HG03378 (cell line): ENCODE measurements around the gene DCAF4L1.
A peak's percentile ranks its signal among the peaks of the same experiment; 100 is the strongest.

ENCODE experiments used
- ATAC-seq: cut with Tn5 transposase; IDR thresholded peaks from one replicate; pipeline ENCODE4 v1.9.1; 2021; ENCODE audit warnings: mild to moderate bottlenecking, moderate library complexity; ENCODE audit not compliant: unreplicated experiment

Gene DCAF4L1, protein sequence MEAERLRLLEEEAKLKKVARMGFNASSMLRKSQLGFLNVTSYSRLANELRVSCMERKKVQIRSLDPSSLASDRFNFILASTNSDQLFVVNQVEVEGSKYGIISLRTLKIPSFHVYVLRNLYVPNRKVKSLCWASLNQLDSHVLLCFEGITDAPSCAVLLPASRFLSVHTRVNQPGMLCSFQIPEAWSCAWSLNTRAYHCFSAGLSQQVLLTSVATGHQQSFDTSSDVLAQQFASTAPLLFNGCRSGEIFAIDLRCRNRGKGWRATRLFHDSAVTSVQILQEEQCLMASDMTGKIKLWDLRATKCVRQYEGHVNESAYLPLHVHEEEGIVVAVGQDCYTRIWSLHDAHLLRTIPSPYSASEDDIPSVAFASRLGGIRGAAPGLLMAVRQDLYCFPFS

DNA sequence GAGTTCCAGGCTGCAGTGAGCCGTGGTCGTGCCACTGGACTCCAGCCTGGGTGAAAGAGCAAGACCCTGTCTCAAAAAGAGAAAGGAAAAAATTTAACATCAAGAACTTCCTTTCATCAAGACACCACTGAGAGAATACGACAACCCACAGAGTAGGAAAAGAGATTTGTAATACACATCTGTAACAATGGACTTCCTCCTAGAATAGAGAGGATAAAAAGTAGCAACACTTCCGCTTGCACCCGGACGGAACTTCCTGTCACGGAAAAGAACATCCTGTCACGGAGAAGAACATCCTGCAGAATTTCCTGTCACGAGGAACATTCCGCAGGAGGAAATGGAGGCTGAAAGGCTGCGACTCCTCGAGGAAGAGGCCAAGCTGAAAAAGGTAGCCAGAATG, at the start of gene DCAF4L1:
Gene DCAF4L1, plus strand, starts transcription at position 301 of the 400 bp plus-strand sequence. Its CDS starts 37 bp downstream, at position 338.
- no peak for ATAC-seq

DNA sequence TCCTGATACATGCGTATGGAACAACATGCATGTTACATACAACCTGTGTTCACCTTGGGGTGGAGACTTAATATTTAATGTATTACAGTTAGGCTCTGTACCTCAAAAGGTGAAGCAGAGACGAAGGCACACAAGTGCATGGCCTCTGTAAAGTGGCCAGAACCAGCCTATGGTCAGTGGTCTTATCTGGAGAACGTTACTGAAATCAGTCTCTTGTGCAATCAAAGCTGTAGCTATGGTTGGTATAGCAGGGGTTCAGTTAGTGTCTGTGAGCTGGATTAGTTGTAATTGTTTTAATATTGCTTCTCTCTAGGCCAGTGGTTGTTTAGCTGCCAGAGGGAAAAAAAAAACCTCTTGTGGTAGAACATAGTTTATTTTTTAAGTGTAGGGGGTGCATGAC, 48.6 kb upstream of the DCAF4L1 start:
- ATAC-seq: no peak

DNA sequence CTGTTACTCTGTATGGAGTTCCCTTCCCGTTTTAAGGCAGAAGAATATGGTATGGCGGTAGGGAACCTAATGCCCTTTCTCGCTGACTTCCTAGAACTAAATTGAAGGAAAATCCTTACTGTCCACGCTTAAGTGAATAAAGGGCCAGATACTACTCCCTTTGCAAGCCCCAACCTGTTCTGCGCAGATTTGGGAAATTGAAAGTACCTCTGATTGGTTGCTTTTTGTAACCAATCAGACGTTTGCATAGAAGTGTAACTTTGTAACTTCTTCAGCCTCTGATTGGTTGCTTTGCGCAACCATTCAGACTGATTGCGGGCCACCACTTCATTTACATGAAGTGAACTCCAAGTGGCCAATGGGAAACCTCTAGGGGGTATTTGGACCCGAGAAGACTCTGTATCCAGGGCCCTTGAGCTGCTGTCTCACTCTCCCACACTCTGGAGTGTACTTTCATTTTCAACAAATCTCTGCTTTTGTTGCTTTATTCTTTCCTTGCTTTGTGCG, 47.5 kb upstream of the DCAF4L1 start:
- ATAC-seq: no peak

DNA sequence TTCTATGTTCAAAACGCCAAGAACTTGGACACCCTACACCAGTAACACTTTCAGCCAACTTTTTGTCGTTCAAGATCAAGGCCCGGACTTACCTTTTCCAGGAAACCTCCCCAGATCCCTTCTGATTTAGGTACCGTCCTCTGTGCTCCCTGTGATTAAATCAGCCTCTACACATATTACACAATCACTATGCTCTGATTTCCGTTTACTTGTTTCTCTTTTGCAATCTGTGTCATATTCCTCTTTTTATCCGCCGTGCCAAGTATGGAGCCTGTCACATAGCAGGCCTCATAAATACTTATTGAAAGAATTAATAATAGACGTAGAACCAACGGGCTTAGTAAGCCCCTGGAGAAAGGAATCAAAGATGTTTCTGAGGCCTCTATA, 47.0 kb upstream of the DCAF4L1 start:
- ATAC-seq: no peak

DNA sequence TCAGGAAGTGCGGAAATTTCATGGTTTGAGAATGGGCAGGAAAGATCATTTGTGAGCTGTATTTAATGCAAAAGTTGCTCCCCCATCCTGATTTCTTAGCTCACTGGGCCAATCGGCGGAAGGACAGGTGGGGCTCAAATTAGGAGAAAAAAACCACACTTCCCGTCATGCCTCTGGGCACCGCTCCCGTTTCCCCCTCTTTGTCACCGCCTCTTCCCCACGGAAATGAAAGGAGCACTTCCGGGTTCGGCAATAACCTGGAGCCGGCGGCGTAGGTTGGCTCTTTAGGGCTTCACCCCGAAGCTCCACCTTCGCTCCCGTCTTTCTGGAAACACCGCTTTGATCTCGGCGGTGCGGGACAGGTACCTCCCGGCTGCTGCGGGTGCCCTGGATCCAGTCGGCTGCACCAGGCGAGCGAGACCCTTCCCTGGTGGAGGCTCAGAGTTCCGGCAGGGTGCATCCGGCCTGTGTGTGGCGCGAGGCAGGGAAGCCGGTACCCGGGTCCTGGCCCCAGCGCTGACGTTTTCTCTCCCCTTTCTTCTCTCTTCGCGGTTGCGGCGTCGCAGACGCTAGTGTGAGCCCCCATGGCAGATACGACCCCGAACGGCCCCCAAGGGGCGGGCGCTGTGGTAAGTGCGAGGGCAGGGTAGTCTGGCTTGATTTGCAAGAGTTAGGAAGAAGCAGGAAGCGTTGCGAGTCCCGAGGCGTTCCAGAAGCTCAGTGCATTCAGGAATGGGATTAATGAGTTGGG, 46.5 kb upstream of the DCAF4L1 start, which contains the start of gene TMEM33:
Gene TMEM33, plus strand, starts transcription at position 529 of the 751 bp plus-strand sequence. Its CDS starts 56 bp downstream, at position 585.
- ATAC-seq: peak; percentile 90

DNA sequence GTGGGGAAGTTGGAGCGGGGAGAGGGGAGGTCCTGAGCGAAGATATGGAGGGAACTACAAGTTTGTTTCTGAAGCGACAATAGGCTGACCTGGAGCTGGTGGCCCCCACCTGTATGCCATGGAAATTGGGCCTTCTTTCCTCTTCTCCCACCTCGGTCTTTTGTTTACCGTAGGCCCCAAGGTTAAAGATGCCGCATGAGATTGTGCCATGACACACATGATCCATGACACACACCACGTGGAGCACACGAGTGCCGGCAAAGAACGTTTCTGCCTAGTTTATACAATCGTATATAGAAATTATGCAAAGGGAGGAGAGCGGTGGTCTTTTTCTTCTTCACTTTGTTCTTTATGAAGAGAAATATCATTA, 45.9 kb upstream of the DCAF4L1 start:
- ATAC-seq: no peak

DNA sequence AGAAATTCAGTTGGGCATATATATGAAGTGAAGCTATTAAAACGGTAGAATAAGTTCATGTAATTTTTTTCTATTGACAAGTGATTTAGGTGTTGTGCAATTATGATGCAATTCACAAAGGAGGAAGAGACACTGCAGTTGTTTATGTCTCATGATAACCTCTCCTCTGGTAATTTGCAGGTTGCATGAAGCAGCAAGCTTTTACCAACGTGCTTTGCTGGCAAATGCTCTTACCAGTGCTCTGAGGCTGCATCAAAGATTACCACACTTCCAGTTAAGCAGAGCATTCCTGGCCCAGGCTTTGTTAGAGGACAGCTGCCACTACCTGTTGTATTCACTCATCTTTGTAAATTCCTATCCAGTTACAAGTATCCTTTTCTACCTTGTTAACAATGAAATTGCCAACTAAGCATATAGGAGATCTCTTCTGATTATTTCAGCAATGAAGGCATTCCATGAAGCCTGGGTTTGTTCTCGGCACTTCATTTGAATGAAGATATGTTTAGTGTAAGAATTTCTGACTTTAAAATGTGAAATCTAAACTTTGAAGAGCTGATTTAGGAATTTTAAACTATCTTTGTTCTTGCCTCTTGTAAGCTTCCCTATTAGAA, 42.4 kb upstream of the DCAF4L1 start:
- ATAC-seq: no peak

DNA sequence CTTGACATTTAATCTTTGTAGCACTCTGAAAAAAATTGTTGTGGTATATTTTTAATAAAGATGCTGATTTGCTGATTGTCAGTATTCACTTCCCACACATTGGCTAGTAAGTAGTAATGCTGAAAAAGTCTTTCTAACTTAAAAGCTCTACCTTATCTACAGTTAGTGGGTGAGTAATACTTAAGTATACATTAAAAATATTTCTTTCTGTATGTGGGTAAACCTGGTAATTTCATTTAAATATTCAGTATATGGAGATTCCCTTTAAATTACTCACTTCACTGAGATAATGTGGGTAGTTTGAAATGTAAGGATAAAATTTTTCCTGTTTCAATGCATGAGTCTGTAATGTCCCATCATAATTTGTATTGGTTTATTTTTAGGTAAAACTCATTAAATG, 40.7 kb upstream of the DCAF4L1 start:
- ATAC-seq: no peak

DNA sequence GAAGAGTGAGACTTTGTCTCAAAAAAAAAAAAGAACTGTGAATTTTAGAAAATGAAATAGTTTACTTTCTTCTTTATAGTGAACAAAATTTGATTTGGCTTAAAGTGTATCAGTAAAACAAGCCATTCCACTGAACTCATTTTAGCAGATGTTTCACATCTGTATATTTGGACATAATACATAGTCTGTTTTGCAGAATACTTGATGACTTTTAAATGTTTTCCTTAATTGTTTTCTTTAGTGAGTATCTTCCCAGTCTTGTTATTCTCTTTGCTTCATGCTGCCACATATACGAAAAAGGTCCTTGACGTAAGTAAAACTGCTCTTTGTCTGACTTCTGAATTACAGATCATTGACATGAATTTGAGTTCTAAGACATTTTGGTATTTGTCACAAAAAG, 38.0 kb upstream of the DCAF4L1 start:
- no peak for ATAC-seq

DNA sequence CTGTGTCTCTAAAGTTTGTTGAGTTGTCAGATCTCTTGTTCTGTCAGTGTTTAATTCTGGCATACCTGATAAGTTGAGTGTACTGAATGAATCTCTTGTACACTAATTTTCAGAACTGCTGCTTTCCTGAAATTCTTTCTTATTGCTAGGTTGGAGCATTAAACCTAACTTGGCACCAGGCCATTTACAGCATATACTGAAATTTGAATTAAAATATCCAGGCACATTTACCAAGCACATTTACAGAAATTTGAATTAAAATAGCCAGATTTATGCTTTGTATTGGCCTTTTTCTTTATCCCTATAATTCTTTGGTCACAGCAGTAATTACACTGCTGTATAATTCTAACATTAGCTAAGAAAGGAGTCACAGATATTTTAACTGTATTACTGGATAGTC, 37.5 kb upstream of the DCAF4L1 start:
- ATAC-seq: no peak

DNA sequence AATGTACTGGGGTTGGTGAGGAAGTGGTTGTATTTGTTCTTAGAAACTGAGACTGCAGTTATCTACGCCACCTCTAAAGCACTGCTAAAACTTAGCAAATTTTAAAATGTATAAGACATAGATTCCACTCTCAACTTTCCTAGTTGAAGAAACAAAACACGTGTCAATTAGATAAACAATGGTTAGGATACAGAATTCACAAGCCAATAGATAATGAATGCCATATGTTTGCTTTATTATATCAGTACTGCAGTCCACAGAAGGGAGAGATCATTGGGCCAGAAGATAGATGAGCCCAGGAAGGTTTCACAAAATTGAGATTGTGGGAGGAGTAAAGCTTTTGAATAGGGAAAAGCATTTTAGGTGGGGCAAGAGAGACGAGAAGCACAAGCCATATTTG, 32.0 kb upstream of the DCAF4L1 start:
- ATAC-seq: no peak

DNA sequence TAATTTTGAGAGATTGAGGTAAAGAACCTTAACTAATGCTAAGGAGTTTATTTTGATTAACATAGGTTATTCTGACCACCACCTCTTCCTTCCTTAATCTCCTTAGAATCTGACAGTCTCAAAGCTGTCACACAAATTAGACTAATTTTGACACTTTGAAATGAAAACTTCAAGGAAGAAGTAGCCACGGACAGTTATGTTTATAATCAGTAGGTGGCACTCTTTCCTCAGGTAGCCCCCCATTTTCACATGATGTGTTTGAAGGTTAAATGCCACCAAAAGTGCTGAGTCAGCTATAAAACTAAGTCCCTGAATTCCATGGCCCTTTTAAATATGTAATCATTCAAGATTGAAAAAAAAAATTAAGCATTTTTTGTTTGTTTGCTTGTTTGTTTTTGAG, 23.9 kb upstream of the DCAF4L1 start:
- ATAC-seq: no peak

DNA sequence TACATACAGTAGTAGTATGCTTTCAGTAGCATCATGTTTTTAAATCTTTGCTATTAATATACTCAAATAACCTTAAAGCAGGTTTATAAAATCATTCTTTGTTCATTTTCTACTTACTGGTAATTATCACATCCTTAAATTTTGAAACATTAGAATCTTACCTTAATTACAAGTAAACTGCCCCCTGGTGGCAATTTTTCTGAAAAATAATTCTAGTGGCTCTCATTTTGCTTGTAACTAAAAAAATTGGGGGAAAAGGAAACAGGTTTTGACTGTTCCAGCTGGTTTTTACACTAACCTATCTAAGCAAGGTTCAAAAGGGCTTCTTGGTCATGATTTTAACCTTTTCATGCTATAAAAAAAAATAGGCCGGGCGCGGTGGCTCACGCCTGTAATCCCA, 18.5 kb upstream of the DCAF4L1 start:
- ATAC-seq: no peak

DNA sequence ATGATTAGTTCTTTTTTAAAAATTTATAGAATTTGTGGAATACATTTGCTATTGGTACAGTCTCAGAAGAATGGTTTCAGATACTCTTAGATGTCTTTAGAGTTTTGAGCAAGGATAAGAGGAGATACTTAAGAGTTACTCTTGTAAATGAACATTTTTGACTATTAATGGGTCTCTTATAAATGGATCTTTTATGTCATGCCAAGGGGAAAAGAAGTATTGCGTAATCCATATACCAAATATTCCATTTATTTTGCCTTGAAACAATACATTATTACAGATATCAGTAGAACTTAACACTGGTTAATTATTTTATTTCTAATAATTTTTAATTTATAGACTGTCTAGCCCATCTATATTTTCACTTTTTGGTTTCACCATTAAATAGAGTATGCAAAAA, 17.2 kb upstream of the DCAF4L1 start:
- ATAC-seq: no peak

DNA sequence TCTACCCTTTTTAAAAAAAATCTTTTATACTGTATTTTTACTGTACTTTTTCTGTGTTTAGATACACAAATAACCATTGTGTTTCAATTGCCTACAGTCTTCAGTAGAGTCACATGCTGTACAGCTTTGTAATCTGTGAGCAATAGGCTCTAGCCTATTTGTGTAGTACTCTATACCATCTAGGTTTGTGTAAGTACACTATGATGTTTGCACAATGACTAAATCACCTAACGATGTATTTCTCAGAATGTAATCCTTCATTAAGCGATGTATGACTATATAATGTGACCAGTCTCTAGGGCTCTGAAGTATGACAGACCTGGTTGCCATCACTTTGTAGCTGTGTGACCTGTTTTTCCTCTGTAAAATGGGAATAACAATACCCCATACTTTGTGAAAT, 14.2 kb upstream of the DCAF4L1 start:
- no peak for ATAC-seq

DNA sequence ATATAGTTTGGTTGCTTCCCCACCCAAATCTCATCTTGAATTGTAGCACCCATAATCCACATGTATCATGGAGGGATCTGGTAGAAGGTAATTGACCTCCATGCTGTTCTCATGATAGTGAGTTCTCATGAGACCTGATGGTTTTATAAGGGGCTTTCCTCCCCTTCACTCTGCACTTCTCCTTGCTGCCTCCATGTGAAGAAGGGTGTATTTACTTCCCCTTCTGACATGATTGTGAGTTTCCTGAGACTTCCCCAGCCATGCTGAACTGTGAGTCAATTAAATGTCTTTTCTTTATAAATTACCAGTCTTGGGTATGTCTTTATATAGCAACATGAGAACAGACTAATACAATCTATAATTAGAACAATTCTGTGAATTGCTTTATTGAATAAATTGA, 11.9 kb upstream of the DCAF4L1 start:
- ATAC-seq: no peak

DNA sequence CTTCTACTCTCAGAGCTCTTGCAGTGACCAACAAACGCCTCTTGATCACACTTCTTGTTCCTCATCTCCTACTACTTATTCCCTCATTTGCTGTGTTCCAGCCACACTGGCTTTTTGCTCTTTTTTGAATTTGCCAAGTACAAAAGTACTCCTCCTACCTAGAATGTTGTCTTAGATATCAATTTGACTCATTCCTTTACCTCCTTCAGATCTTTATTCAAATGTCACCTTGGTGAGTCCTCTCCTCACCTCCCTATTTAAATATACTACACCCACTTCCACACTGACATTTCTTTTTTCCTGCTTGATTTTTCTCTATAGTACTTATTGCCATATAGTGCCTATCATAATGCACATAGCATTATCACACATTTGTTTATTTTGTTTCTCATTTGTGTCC, 6.2 kb upstream of the DCAF4L1 start:
- no peak for ATAC-seq

DNA sequence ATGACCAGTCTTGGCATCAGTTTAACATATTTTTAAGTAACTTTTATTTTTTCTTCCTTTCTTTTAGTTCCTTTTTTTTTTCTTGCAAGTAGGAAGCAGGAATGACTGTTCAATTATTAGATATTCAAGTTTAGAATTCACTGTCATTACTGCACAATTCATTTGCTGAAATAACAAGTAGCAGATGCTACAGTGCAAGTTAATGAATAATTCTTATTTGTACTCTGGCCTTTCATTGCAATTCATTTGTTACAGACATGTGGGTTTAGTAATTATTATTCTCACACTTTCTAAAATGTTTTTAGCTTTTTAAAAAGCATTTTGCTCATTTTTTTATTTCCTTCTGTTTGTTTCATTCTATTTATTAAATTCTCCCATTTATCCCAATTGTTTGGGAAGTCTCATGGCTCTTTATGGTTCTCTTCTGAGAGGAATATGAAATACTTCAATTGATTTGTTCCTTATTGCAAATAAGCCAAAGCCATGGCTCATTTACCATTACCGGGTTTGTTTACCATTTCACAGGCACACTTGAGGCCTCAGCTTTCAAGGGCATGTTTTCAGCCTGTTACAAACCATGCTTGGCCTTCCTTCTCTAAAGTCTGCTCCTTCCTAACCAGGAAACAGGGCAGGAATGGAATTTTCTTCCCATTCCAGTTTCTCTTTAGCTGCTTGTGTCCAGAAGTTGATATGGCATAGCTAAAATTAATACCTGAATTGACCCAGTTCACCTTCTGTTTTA, 4.6 kb upstream of the DCAF4L1 start:
- ATAC-seq: no peak

DNA sequence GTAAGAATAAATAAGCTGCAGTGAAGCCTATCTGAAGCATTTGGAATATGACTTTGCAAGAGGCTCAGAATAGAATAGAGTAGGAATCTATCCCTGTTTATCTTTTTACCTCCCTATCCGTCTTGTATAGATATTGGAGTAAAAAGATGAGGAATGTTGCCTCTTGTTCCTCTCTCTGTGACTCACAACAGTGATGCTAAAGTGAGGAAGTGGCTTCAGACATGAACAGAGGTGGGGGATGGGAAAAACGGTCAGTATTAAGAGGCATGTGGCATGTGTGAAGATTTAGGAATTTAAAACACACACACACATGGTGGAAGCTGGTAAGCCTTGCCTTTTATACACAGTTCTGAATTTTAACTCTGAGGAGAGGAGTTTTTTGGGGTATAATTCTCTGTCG, 3.8 kb upstream of the DCAF4L1 start:
- no peak for ATAC-seq

DNA sequence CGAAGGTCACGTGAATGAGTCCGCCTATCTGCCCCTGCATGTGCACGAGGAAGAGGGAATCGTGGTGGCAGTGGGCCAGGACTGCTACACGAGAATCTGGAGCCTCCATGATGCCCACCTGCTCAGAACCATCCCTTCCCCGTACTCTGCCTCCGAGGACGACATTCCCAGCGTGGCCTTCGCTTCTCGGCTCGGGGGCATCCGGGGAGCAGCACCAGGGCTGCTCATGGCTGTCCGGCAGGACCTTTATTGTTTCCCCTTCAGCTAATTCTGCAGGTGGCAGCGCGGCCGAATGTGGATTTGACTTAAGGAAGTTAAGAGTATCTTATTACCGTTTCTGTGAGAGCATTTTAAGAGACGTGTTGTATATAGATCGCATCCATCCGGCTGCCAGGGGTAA, 1.2 kb downstream of the DCAF4L1 start:
- no peak for ATAC-seq

DNA sequence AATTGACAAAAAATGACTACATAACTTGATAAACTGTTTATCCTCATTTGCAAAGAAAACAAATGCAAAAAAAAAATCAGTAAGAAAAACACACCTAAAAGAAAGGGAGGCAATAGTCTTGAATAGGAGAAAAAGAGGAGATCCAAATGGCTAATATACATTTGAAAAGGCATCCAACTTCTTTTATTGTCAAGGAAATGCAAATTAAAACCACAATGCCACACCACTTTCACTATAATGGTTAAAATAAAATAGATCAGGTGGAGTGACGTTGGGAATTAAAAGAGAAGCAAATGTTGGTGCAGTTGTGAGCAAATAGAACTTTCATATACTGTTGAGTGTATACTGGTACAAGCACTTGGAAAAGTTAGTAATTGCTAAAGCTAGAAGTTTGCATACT, 3.6 kb downstream of the DCAF4L1 start:
- no peak for ATAC-seq
